ENCODE results near the gene SH3PXD2B.
"Not testable (repeated sequence)": the region's sequence is repeated elsewhere in the genome, so short reads cannot be mapped to it uniquely, and the experiment has no call there.

Gene SH3PXD2B

GRCh38 chr5:172371684-172372083 lies 82.6 kb downstream of the SH3PXD2B start:
- TF ChIP-seq, protein P1, sequence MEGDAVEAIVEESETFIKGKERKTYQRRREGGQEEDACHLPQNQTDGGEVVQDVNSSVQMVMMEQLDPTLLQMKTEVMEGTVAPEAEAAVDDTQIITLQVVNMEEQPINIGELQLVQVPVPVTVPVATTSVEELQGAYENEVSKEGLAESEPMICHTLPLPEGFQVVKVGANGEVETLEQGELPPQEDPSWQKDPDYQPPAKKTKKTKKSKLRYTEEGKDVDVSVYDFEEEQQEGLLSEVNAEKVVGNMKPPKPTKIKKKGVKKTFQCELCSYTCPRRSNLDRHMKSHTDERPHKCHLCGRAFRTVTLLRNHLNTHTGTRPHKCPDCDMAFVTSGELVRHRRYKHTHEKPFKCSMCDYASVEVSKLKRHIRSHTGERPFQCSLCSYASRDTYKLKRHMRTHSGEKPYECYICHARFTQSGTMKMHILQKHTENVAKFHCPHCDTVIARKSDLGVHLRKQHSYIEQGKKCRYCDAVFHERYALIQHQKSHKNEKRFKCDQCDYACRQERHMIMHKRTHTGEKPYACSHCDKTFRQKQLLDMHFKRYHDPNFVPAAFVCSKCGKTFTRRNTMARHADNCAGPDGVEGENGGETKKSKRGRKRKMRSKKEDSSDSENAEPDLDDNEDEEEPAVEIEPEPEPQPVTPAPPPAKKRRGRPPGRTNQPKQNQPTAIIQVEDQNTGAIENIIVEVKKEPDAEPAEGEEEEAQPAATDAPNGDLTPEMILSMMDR (IDR thresholded peaks at IDR 0.05; ENCODE audit: insufficient read depth, missing control alignments), result no peak
- DNase-seq (ENCODE audit: insufficient read length, low spot score) (no peak), FAIRE-seq (no peak)

- no peak for FAIRE-seq
- no peak for DNase-seq (ENCODE audit: insufficient read length, low spot score)
- TF ChIP-seq, protein P1 (IDR thresholded peaks at IDR 0.05; ENCODE audit: insufficient read depth, missing control alignments), result peak; percentile 36
These were observed 83.4 kb downstream of the SH3PXD2B start for GRCh38 chr5:172370648-172371545.

DNA sequence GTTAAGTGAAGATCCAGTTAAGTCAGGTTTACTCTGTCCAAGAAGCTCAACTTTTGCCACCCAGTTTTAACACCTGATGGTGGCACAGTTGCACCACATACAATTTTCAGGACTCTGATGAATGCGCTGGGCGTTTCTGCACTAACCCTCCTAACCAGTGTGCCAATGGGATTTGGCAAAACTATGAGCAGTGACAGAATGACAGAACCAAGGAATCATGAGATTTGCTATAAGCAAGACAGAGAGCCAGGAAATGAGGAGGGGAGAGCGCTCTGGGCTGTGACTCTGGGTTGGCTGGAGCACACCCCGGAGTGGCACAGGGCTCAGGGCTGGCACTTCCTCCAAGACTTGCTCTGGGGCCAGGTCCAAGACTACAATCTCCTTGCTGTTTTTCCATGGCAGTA lies 84.1 kb downstream of the SH3PXD2B start:
- FAIRE-seq (no peak), DNase-seq (ENCODE audit: insufficient read length, low spot score) (no peak)
- TF ChIP-seq, protein P1 (IDR thresholded peaks at IDR 0.05; ENCODE audit: insufficient read depth, missing control alignments), result no peak

DNA sequence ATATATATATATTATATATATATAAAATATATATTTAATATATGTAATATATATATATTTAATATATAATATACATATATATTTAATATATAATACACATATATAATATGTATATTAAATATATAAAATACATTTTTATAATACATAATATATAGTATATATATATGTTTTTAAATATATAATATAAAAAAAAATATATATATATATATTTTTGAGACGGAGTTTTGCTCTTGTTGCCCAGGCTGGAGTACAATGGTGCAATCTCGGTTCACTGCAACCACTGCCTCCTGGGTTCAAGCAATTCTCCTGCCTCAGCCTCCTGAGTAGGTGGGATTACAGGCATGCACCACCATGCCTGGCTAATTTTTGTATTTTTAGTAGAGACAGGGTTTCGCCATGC lies 85.6 kb downstream of the SH3PXD2B start:
- not testable (repeated sequence) for FAIRE-seq; DNase-seq (ENCODE audit: insufficient read length, low spot score)

- no peak for DNase-seq (ENCODE audit: insufficient read length, low spot score)
- TF ChIP-seq, protein P1 (IDR thresholded peaks at IDR 0.05; ENCODE audit: insufficient read depth, missing control alignments), result no peak
- FAIRE-seq, result no peak
These were observed 88.2 kb downstream of the SH3PXD2B start for GRCh38 chr5:172365948-172366608.

- TF ChIP-seq, protein P1 (IDR thresholded peaks at IDR 0.05; ENCODE audit: insufficient read depth, missing control alignments), result no peak
- DNase-seq (ENCODE audit: insufficient read length, low spot score) (no peak), FAIRE-seq (no peak)
These were observed 89.6 kb downstream of the SH3PXD2B start for GRCh38 chr5:172364773-172365172.

- TF ChIP-seq, protein P1 (IDR thresholded peaks at IDR 0.05; ENCODE audit: insufficient read depth, missing control alignments), result no peak
- DNase-seq (ENCODE audit: insufficient read length, low spot score), result no peak
- no peak for FAIRE-seq
These were observed 91.6 kb downstream of the SH3PXD2B start for GRCh38 chr5:172362755-172363154.
